IMR-90 (cell line): ENCODE results near the gene CMIP. TPM values are rescaled to one million over a fixed set of nuclear protein-coding genes. Genes with fewer than 3 reads are reported as not detected.

Experiments used
- ATAC-seq: fragments of 200-7000 bp; cut with Tn5 transposase; 2 replicates; pipeline ENCODE4 v1.9.1; 2020; ENCODE audit warnings: low read depth, mild to moderate bottlenecking, moderate library complexity
- BruUV-seq: library from RNA; stranded (reverse); fragments of 400-500 nt; replicated peaks from 2 replicates; lab custom pipeline; 2021; lab: Mats Ljungman, UMichigan
- CTCF ChIA-PET: fragments of 300-600 bp; formaldehyde crosslinking; extraction: SDS; loops from one replicate; lab custom pipeline; 2021; ENCODE audit warnings: antibody characterized with exemption; lab: Yijun Ruan, JAX
- POLR2A ChIA-PET: fragments of 300-600 bp; sonication (Branson Sonifier 250); formaldehyde crosslinking; loops from one replicate; lab custom pipeline; 2022; ENCODE audit warnings: antibody characterized with exemption; ENCODE audit not compliant: unreplicated experiment; lab: Charles Lee
- DNase-seq: peaks from one replicate; pipeline ENCODE4 v3.0.0; 2013
- H2AFZ ChIP-seq: replicated peaks from 2 replicates; pipeline ENCODE3; 2013; ENCODE audit warnings: low read length, mild to moderate bottlenecking; ENCODE audit not compliant: poor library complexity
- H2AK5ac ChIP-seq: 2 replicates; pipeline ENCODE4 v1.6.1; 2013; ENCODE audit warnings: low read depth, low read length, inconsistent platforms
- H2AK9ac ChIP-seq: replicated peaks from 2 replicates; pipeline ENCODE3; 2013; ENCODE audit warnings: mild to moderate bottlenecking, low read depth, low read length, moderate library complexity; ENCODE audit not compliant: poor library complexity
- H2BK120ac ChIP-seq: 2 replicates; pipeline ENCODE4 v1.6.1; 2013; ENCODE audit warnings: low read depth, low read length, inconsistent platforms
- H2BK15ac ChIP-seq: 3 replicates; pipeline ENCODE4 v1.6.1; 2013; ENCODE audit warnings: low read depth, low read length, inconsistent platforms
- H2BK20ac ChIP-seq: 2 replicates; pipeline ENCODE4 v1.6.1; 2013; ENCODE audit warnings: low read depth, mild to moderate bottlenecking, inconsistent platforms, low read length, moderate library complexity
- H2BK5ac ChIP-seq: 2 replicates; pipeline ENCODE4 v1.6.1; 2013; ENCODE audit warnings: mild to moderate bottlenecking, low read depth, low read length, inconsistent platforms; ENCODE audit not compliant: poor library complexity, severe bottlenecking
- H3K14ac ChIP-seq: replicated peaks from 2 replicates; pipeline ENCODE4 v1.6.1; 2013; ENCODE audit warnings: low read depth, low read length, inconsistent platforms
- H3K18ac ChIP-seq: 2 replicates; pipeline ENCODE4 v1.6.1; 2013; ENCODE audit warnings: low read depth, low read length, control low read depth
- H3K23ac ChIP-seq: 2 replicates; pipeline ENCODE4 v1.6.1; 2013; ENCODE audit warnings: low read depth, low read length, inconsistent platforms
- H3K27ac ChIP-seq: 2 replicates; pipeline ENCODE4 v1.5.1; 2013; ENCODE audit warnings: mild to moderate bottlenecking, control low read depth, low read length; ENCODE audit not compliant: insufficient read depth
- H3K27me3 ChIP-seq: 2 replicates; pipeline ENCODE4 v1.6.1; 2013; ENCODE audit warnings: low read length; ENCODE audit not compliant: control insufficient read depth, insufficient read depth
- H3K36me3 ChIP-seq: 2 replicates; pipeline ENCODE4 v1.6.1; 2013; ENCODE audit warnings: low read length, mixed read lengths; ENCODE audit not compliant: control insufficient read depth, insufficient read depth
- H3K4ac ChIP-seq: 2 replicates; pipeline ENCODE4 v1.6.1; 2013; ENCODE audit warnings: low read depth, low read length, inconsistent platforms
- H3K4me1 ChIP-seq: 2 replicates; pipeline ENCODE4 v1.6.1; 2013; ENCODE audit warnings: low read length, mixed read lengths; ENCODE audit not compliant: control insufficient read depth, insufficient read depth
- H3K4me2 ChIP-seq: 2 replicates; pipeline ENCODE4 v1.6.1; 2013; ENCODE audit warnings: low read depth, mild to moderate bottlenecking, control low read depth, low read length, moderate library complexity
- H3K4me3 ChIP-seq: 2 replicates; pipeline ENCODE4 v1.5.1; 2013; ENCODE audit warnings: low read depth, mild to moderate bottlenecking, control low read depth, low read length, moderate library complexity; ENCODE audit not compliant: insufficient read depth
- H3K56ac ChIP-seq: 2 replicates; pipeline ENCODE4 v1.6.1; 2013; ENCODE audit warnings: low read length, inconsistent platforms; ENCODE audit not compliant: insufficient read depth; ENCODE audit errors: extremely low read depth
- H3K79me1 ChIP-seq, 2 experiments: 2 replicates each; pipeline ENCODE4 v1.6.1; 2013; ENCODE audit warnings: low read length in 2 of 2, inconsistent platforms in 1 of 2, low read depth in 1 of 2
- H3K9ac ChIP-seq: 2 replicates; pipeline ENCODE4 v1.6.1; 2013; ENCODE audit warnings: low read depth, low read length, control low read depth
- H3K9me1 ChIP-seq: 2 replicates; pipeline ENCODE4 v1.6.1; 2013; ENCODE audit warnings: low read length, inconsistent platforms; ENCODE audit not compliant: insufficient read depth
- H3K9me3 ChIP-seq: 2 replicates; pipeline ENCODE4 v1.6.1; 2013; ENCODE audit warnings: low read length; ENCODE audit not compliant: control insufficient read depth, insufficient read depth
- H4K20me1 ChIP-seq: 2 replicates; pipeline ENCODE4 v1.6.1; 2013; ENCODE audit warnings: low read length, inconsistent platforms; ENCODE audit not compliant: insufficient read depth
- H4K5ac ChIP-seq: 2 replicates; pipeline ENCODE4 v1.6.1; 2013; ENCODE audit warnings: mild to moderate bottlenecking, low read depth, low read length, control low read depth
- H4K8ac ChIP-seq, 2 experiments: 2 replicates each; pipeline ENCODE4 v1.6.1; 2013; ENCODE audit warnings: low read depth in 2 of 2, low read length in 2 of 2, control low read depth in 1 of 2, inconsistent platforms in 1 of 2
- H4K91ac ChIP-seq: 2 replicates; pipeline ENCODE4 v1.6.1; 2013; ENCODE audit warnings: low read depth, low read length, inconsistent platforms; ENCODE audit not compliant: insufficient read depth
- BHLHE40 ChIP-seq: fragments of 150-350 bp; IDR thresholded peaks from 2 replicates; pipeline ENCODE4 v1.6.1; 2016; ENCODE audit warnings: mild to moderate bottlenecking, low read depth, low read length
- CEBPB ChIP-seq: IDR thresholded peaks from 2 replicates; pipeline ENCODE4 v1.6.1; 2012; ENCODE audit warnings: low read depth, low read length, improper control_type of control experiment
- CTCF ChIP-seq: conservative IDR thresholded peaks from 2 replicates; pipeline ENCODE4 v1.5.1; 2012; ENCODE audit warnings: mild to moderate bottlenecking, low read depth, low read length, improper control_type of control experiment
- ELK1 ChIP-seq: fragments of 150-350 bp; IDR thresholded peaks from 2 replicates; pipeline ENCODE4 v1.6.1; 2016; ENCODE audit warnings: low read depth, mild to moderate bottlenecking, low read length, moderate library complexity, borderline replicate concordance
- FOS ChIP-seq: fragments of 150-350 bp; IDR thresholded peaks from 2 replicates; pipeline ENCODE4 v1.6.1; 2016; ENCODE audit warnings: low read depth, low read length
- MAFK ChIP-seq: IDR thresholded peaks from 2 replicates; pipeline ENCODE4 v1.6.1; 2012; ENCODE audit warnings: low read depth, low read length, improper control_type of control experiment
- MAZ ChIP-seq: IDR thresholded peaks from 2 replicates; pipeline ENCODE4 v1.6.1; 2012; ENCODE audit warnings: low read depth, mild to moderate bottlenecking, low read length, improper control_type of control experiment, moderate library complexity, borderline replicate concordance
- MXI1 ChIP-seq: IDR thresholded peaks from 2 replicates; pipeline ENCODE4 v1.6.1; 2012; ENCODE audit warnings: low read depth, mild to moderate bottlenecking, low read length, moderate library complexity, borderline replicate concordance
- NFE2L2 ChIP-seq: fragments of 150-350 bp; IDR thresholded peaks from 2 replicates; pipeline ENCODE4 v1.6.1; 2016; ENCODE audit warnings: low read depth, mild to moderate bottlenecking, low read length
- POLR2A ChIP-seq: IDR thresholded peaks from 2 replicates; pipeline ENCODE4 v1.6.1; 2012; ENCODE audit warnings: mild to moderate bottlenecking, low read depth, low read length
- RAD21 ChIP-seq: IDR thresholded peaks from 2 replicates; pipeline ENCODE4 v1.6.1; 2012; ENCODE audit warnings: low read length, improper control_type of control experiment
- RCOR1 ChIP-seq: IDR thresholded peaks from 2 replicates; pipeline ENCODE4 v1.6.1; 2012; ENCODE audit warnings: mild to moderate bottlenecking, low read length, improper control_type of control experiment; ENCODE audit not compliant: insufficient replicate concordance
- RFX5 ChIP-seq: IDR thresholded peaks from 2 replicates; pipeline ENCODE4 v1.8.0; 2012; ENCODE audit warnings: low read depth, mild to moderate bottlenecking, low read length, moderate library complexity
- SMC3 ChIP-seq: fragments of 150-350 bp; IDR thresholded peaks from 2 replicates; pipeline ENCODE4 v1.6.1; 2016; ENCODE audit warnings: low read depth, mild to moderate bottlenecking, antibody characterized with exemption, low read length, moderate library complexity
- USF2 ChIP-seq: fragments of 150-350 bp; IDR thresholded peaks from 2 replicates; pipeline ENCODE4 v1.6.1; 2017; ENCODE audit warnings: mild to moderate bottlenecking, antibody characterized with exemption, low read length, low read depth
- WGBS, 2 experiments: methylation state at CpG; one replicate each; pipeline versions ENCODE4 v1.1.5 to v1.1.7; 2013; ENCODE audit warnings: missing lambda C conversion rate in 2 of 2; ENCODE audit not compliant: insufficient read length in 1 of 2; ENCODE audit errors: extremely low coverage in 2 of 2; 5-methylcytosine and 5-hydroxymethylcytosine counted together
- dilution Hi-C: fragments of 300-500 bp; cut with HindIII; formaldehyde crosslinking; loops from one replicate; pipeline ENCODE4 v1.14.3; 2018; ENCODE audit warnings: low sequenced_read_pairs; ENCODE audit not compliant: unreplicated experiment
- in situ Hi-C: fragments of 300-500 bp; cut with MboI; formaldehyde crosslinking; loops from 3 replicates; pipeline ENCODE4 v1.14.3; 2019; ENCODE audit warnings: low sequenced_read_pairs, inconsistent platforms, mixed read lengths
- intact Hi-C: fragments of 100-400 bp; cut with micrococcal nuclease; formaldehyde crosslinking; loops from 2 replicates; pipeline ENCODE4 v1.10.0; 2022
- polyA plus RNA-seq, 3 experiments: library from polyadenylated mRNA; depleted of rRNA; stranded (reverse); fragments of >200 nt; gene quantifications; 2 replicates each; pipeline ENCODE4 v1.2.3, GENCODE V29; 2012; ENCODE audit warnings: low replicate concordance in 1 of 3
- total RNA-seq: library from RNA; depleted of rRNA; stranded (reverse); fragments of >200 nt; gene quantifications from 2 replicates; pipeline ENCODE4 v1.2.3, GENCODE V29; 2012

The CMIP gene
- total and polyA plus RNA-seq, 2 of the 4 experiments (the other 2 are of a cell fraction), result 3.2 to 11.6 TPM

DNA sequence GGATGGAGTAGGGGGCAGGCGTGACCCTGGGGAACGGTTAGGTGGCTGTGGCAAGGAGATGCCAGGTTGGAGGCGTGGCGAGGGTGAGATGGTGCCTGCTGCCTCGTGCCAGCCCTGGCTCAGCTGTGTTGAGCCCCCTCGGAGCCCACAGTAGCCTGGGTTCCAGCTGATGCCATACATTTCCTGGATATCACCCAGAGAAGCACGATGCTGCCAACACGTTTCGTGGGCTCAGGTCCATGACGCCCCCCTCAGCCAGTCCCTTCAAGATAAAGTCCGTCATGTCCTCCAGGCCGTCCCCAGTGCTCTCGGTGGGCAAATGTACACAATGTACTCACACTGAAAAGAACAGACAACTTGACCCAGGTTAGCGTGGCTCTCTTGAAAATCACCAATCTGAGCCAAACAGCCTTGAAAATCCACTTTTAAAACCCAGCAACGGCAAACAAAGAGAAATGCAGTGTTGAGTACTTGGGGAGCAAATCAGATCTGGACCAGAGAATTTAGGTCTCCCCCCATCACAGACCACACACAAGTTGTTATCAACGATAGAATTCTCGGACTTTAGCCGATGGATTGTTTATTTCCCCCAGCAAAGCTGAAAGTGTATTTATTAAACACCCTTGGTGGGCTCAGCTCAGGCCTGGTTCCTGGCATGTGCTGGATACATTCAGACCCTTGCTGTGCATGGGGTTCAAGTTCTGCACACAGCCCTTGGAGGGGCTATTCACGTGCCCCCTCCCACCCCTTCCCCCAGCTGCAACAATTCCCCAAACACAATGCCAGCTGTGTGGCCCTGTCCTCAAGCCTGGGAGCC, 231.7 kb downstream of the CMIP start:
- Histone ChIP-seq H2AK5ac (no peak overlapping the region), H4K5ac (no peak overlapping the region), H3K27me3 (no peaks in the 10 kb centered on the region), H4K8ac (no peak overlapping the region), H3K4ac (no peak overlapping the region), H3K23ac (no peak overlapping the region), H2BK120ac (no peak overlapping the region), H3K4me1 (no peaks in the 10 kb centered on the region), H4K91ac (no peak overlapping the region), H3K9ac (no peak overlapping the region), H3K36me3 (peaks cover 40% of the 10 kb centered on the region), H3K9me1 (no peaks in the 10 kb centered on the region; the same call in 1 of the 2 replicates), H4K20me1 (peaks cover 25% of the 10 kb centered on the region), H2AK9ac (no peak overlapping the region), H2BK15ac (no peak overlapping the region), H3K18ac (no peak overlapping the region), H3K4me3 (no peak overlapping the region), H3K4me2 (no peak overlapping the region), H2AFZ (peak overlapping the region; percentile 15), H3K9me3 (no peaks in the 10 kb centered on the region), H3K27ac (no peak overlapping the region), H2BK5ac (no peak overlapping the region), H3K56ac (no peak overlapping the region), H2BK20ac (no peak overlapping the region), H3K14ac (no peak overlapping the region), H3K79me1 (0 out of 4 replicates have a peak, but pooled peaks cover 0 to 5% of the 10 kb centered on the region in 2 experiments)
- CTCF ChIA-PET, result interaction anchor here (0.6 kb wide), 1 partner anchor 14 kb away, joined by 5 read pairs; no protein-coding TSS in a partner anchor
- BruUV-seq, result no TSS peak
- no peak for DNase-seq
- 68% methylated on average over 5 of the region's 19 CpGs; no CpG with 5 or more reads in 1 of the 2 experiments for WGBS, 2 experiments
- no peak for ATAC-seq
- dilution Hi-C loops (no loop called here), in situ Hi-C loops (no loop called here), intact Hi-C loops (no loop called here)
- POLR2A ChIA-PET, result no interaction called here
- TF ChIP-seq CEBPB (no peak), ELK1 (no peak), RFX5 (no peak), MAZ (no peak), MXI1 (no peak), CTCF (no peak), RAD21 (no peak), POLR2A (no peak), SMC3 (no peak), NFE2L2 (no peak), USF2 (no peak), BHLHE40 (no peak), FOS (no peak), MAFK (no peak), RCOR1 (no peak)
